ENCODE data around the gene SLC24A4. TPM values are rescaled to one million over a fixed set of nuclear protein-coding genes. Genes with fewer than 3 reads are reported as not detected.
A peak's percentile ranks its signal among the peaks of the same experiment; 100 is the strongest.

Gene SLC24A4
- total and polyA plus RNA-seq, 2 of the 4 experiments (the other 2 are of a cell fraction) = not detected

DNA sequence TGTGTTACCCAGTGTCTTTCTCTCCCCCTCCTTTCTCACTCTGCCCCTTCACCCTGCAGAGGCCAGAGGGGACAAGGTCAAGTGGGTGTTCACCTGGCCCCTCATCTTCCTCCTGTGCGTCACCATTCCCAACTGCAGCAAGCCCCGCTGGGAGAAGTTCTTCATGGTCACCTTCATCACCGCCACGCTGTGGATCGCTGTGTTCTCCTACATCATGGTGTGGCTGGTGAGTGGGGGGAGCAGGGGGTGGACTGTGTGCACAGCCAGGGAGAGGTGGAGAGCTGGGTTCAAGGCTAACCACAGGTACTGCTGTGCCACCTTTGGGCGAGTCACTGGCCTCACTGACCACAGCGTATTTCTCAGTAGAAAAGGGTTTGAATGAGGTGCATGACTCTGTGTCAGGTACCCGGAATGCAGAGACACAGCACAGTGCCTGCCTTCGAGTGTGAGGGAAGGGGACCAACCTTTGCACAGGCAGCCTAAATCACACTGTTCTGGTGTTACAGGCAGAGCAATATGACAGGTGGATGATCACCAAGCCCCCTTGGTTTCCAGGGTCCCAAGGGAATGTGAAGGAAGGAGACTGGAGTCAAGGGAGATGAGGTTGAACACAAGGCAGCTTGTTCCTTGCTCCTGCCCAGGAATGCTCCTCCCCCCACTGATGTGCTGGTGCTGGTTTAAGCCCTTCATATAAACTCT lies 159.8 kb downstream of the SLC24A4 start:
- in situ Hi-C loops (cut with MboI; ENCODE audit: low sequenced_read_pairs) (no loop called here), intact Hi-C loops (cut with micrococcal nuclease) (no loop called here), dilution Hi-C loops (cut with HindIII; ENCODE audit: low sequenced_read_pairs, unreplicated experiment) (no loop called here)
- Histone ChIP-seq H3K9me1 (ENCODE audit: insufficient read depth, low read length) (peaks cover 13% of the 10 kb centered on the region; the same call in 1 of the 2 replicates), H3K4ac (ENCODE audit: low read depth, low read length) (no peak overlapping the region), H3K4me1 (ENCODE audit: control insufficient read depth, insufficient read depth, low read length) (peaks cover 9% of the 10 kb centered on the region; the same call in 1 of the 2 replicates), H2AFZ (replicated peaks; ENCODE audit: low read length, poor library complexity) (no peak overlapping the region), H2AK9ac (replicated peaks; ENCODE audit: low read depth, low read length, poor library complexity) (no peak overlapping the region), H4K5ac (ENCODE audit: low read depth, low read length) (no peak overlapping the region), H4K20me1 (ENCODE audit: insufficient read depth, low read length) (no peaks in the 10 kb centered on the region), H3K18ac (ENCODE audit: low read depth, low read length) (no peak overlapping the region), H3K4me3 (ENCODE audit: insufficient read depth, low read depth, low read length) (no peak overlapping the region), H3K27me3 (ENCODE audit: control insufficient read depth, insufficient read depth, low read length) (no peaks in the 10 kb centered on the region; the same call in 1 of the 2 replicates), H3K27ac (ENCODE audit: insufficient read depth, low read length) (no peak overlapping the region), H4K8ac (ENCODE audit: low read depth in 2 of 2, low read length in 2 of 2) (no peak overlapping the region), H2AK5ac (ENCODE audit: low read depth, low read length) (no peak overlapping the region), H3K56ac (ENCODE audit: extremely low read depth, insufficient read depth, low read length) (no peak overlapping the region), H4K91ac (ENCODE audit: insufficient read depth, low read depth, low read length) (no peak overlapping the region), H2BK5ac (ENCODE audit: low read depth, low read length, poor library complexity, severe bottlenecking) (no peak overlapping the region), H3K9me3 (ENCODE audit: control insufficient read depth, insufficient read depth, low read length) (no peaks in the 10 kb centered on the region), H2BK15ac (ENCODE audit: low read depth, low read length) (no peak overlapping the region), H3K9ac (ENCODE audit: low read depth, low read length) (no peak overlapping the region), H3K36me3 (ENCODE audit: control insufficient read depth, insufficient read depth, low read length) (no peaks in the 10 kb centered on the region), H3K4me2 (ENCODE audit: low read depth, low read length) (no peak overlapping the region), H3K79me1 (ENCODE audit: low read depth in 1 of 2, low read length in 2 of 2) (no peaks in the 10 kb centered on the region), H2BK120ac (ENCODE audit: low read depth, low read length) (no peak overlapping the region), H3K23ac (ENCODE audit: low read depth, low read length) (no peak overlapping the region), H2BK20ac (ENCODE audit: low read depth, low read length) (no peak overlapping the region), H3K14ac (replicated peaks; ENCODE audit: low read depth, low read length) (0 out of 2 replicates have a peak overlapping the region, but pooled peaks have one; percentile 39)
- 92% methylated on average over 4 of the region's 9 CpGs; no CpG with 5 or more reads in 1 of the 2 experiments for WGBS, 2 experiments (ENCODE audit: extremely low coverage in 2 of 2, insufficient read length in 1 of 2)
- CTCF ChIA-PET = no interaction called here
- TF ChIP-seq CEBPB (IDR thresholded peaks at IDR 0.05; ENCODE audit: low read depth, low read length) (no peak), RCOR1 (IDR thresholded peaks at IDR 0.05; ENCODE audit: insufficient replicate concordance, low read length) (no peak), POLR2A (IDR thresholded peaks at IDR 0.05; ENCODE audit: low read depth, low read length) (no peak), CHD1 (IDR thresholded peaks at IDR 0.05; ENCODE audit: low read depth, low read length) (no peak), MXI1 (IDR thresholded peaks at IDR 0.05; ENCODE audit: borderline replicate concordance, low read depth, low read length) (no peak), RAD21 (IDR thresholded peaks at IDR 0.05; ENCODE audit: low read length) (no peak), MAFK (IDR thresholded peaks at IDR 0.05; ENCODE audit: low read depth, low read length) (no peak), BHLHE40 (IDR thresholded peaks at IDR 0.05; ENCODE audit: low read depth, low read length) (no peak), MAZ (IDR thresholded peaks at IDR 0.05; ENCODE audit: borderline replicate concordance, low read depth, low read length) (no peak), FOS (IDR thresholded peaks at IDR 0.05; ENCODE audit: low read depth, low read length) (no peak), NFE2L2 (IDR thresholded peaks at IDR 0.05; ENCODE audit: low read depth, low read length) (no peak), RFX5 (IDR thresholded peaks at IDR 0.05; ENCODE audit: low read depth, low read length) (no peak), SMC3 (IDR thresholded peaks at IDR 0.05; ENCODE audit: low read depth, low read length) (no peak)
- TF ChIP-seq, protein P1, sequence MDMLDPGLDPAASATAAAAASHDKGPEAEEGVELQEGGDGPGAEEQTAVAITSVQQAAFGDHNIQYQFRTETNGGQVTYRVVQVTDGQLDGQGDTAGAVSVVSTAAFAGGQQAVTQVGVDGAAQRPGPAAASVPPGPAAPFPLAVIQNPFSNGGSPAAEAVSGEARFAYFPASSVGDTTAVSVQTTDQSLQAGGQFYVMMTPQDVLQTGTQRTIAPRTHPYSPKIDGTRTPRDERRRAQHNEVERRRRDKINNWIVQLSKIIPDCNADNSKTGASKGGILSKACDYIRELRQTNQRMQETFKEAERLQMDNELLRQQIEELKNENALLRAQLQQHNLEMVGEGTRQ (IDR thresholded peaks at IDR 0.05; ENCODE audit: low read depth, low read length) = no peak
- TF ChIP-seq, protein P2, sequence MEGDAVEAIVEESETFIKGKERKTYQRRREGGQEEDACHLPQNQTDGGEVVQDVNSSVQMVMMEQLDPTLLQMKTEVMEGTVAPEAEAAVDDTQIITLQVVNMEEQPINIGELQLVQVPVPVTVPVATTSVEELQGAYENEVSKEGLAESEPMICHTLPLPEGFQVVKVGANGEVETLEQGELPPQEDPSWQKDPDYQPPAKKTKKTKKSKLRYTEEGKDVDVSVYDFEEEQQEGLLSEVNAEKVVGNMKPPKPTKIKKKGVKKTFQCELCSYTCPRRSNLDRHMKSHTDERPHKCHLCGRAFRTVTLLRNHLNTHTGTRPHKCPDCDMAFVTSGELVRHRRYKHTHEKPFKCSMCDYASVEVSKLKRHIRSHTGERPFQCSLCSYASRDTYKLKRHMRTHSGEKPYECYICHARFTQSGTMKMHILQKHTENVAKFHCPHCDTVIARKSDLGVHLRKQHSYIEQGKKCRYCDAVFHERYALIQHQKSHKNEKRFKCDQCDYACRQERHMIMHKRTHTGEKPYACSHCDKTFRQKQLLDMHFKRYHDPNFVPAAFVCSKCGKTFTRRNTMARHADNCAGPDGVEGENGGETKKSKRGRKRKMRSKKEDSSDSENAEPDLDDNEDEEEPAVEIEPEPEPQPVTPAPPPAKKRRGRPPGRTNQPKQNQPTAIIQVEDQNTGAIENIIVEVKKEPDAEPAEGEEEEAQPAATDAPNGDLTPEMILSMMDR (conservative IDR thresholded peaks at IDR 0.05; ENCODE audit: low read depth, low read length) = no peak
- TF ChIP-seq, protein P3, sequence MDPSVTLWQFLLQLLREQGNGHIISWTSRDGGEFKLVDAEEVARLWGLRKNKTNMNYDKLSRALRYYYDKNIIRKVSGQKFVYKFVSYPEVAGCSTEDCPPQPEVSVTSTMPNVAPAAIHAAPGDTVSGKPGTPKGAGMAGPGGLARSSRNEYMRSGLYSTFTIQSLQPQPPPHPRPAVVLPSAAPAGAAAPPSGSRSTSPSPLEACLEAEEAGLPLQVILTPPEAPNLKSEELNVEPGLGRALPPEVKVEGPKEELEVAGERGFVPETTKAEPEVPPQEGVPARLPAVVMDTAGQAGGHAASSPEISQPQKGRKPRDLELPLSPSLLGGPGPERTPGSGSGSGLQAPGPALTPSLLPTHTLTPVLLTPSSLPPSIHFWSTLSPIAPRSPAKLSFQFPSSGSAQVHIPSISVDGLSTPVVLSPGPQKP (IDR thresholded peaks at IDR 0.05; ENCODE audit: borderline replicate concordance, low read depth, low read length) = no peak
- DNase-seq = no peak
- no peak for ATAC-seq (ENCODE audit: low read depth)
- no TSS peak for BruUV-seq (replicated peaks)
- POLR2A ChIA-PET (ENCODE audit: unreplicated experiment) = no interaction called here

Measured in IMR-90 (cell line).